A549 (cell line): Measurements from ENCODE around the gene SNTG2.

Experiments used
- CHD4 ChIP-seq: fragments of 200-600 bp; sonication (generic); IDR thresholded peaks from 2 replicates; pipeline ENCODE4 v1.6.1; 2016; ENCODE audit warnings: antibody characterized with exemption, mild to moderate bottlenecking, borderline replicate concordance
- EP300 ChIP-seq, 2 experiments: fragments of >200 bp; sonication (Bioruptor Twin); formaldehyde crosslinking; IDR thresholded peaks; 2 replicates in 1 of 2; 3 replicates in 1 of 2; pipeline ENCODE4 v1.6.1; 2016 to 2017
- POLR2A ChIP-seq: IDR thresholded peaks from 2 replicates; pipeline ENCODE4 v1.6.1; 2012; ENCODE audit warnings: mild to moderate bottlenecking, low read length
- RAD21 ChIP-seq, 2 experiments: fragments of >200 bp in 1 of 2; sonication (Bioruptor Twin) in 1 of 2; formaldehyde crosslinking in 1 of 2; IDR thresholded peaks in 1 of 2; conservative IDR thresholded peaks in 1 of 2; 2 replicates in 1 of 2; 3 replicates in 1 of 2; pipeline ENCODE4 v1.6.1; 2012 to 2018; ENCODE audit warnings: inconsistent platforms in 1 of 2
- TF ChIP-seq, protein P1 (sequence below): fragments of 200-600 bp; sonication (generic); IDR thresholded peaks from 2 replicates; pipeline ENCODE4 v1.6.1; 2016; ENCODE audit warnings: antibody characterized with exemption, mild to moderate bottlenecking, moderate library complexity
- TF ChIP-seq, protein P2 (sequence below): fragments of >200 bp; sonication (Bioruptor Twin); formaldehyde crosslinking; IDR thresholded peaks from 3 replicates; pipeline ENCODE4 v1.5.1; 2016

DNA sequence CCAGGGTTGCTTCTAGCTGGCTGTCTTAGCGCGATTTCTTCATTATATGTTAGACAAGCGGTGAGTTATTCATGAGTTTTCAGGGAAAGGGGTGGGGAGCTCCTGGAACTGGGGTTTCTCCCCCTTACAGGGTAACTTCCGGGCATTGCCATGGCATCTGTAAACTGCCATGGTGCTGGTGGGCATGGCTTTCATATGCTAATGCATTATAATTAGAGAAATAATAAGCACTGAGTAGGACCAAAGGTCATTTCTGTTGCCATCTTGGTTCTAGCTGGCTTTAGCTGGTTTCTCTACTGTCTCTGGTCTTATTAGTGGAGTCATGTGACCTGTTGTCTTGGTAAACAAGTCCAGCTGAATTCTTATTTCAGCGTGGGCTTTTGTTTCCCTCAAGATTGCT is 5.5 kb upstream of the SNTG2 start:
- TF ChIP-seq POLR2A, result no peak
- TF ChIP-seq, protein P1, sequence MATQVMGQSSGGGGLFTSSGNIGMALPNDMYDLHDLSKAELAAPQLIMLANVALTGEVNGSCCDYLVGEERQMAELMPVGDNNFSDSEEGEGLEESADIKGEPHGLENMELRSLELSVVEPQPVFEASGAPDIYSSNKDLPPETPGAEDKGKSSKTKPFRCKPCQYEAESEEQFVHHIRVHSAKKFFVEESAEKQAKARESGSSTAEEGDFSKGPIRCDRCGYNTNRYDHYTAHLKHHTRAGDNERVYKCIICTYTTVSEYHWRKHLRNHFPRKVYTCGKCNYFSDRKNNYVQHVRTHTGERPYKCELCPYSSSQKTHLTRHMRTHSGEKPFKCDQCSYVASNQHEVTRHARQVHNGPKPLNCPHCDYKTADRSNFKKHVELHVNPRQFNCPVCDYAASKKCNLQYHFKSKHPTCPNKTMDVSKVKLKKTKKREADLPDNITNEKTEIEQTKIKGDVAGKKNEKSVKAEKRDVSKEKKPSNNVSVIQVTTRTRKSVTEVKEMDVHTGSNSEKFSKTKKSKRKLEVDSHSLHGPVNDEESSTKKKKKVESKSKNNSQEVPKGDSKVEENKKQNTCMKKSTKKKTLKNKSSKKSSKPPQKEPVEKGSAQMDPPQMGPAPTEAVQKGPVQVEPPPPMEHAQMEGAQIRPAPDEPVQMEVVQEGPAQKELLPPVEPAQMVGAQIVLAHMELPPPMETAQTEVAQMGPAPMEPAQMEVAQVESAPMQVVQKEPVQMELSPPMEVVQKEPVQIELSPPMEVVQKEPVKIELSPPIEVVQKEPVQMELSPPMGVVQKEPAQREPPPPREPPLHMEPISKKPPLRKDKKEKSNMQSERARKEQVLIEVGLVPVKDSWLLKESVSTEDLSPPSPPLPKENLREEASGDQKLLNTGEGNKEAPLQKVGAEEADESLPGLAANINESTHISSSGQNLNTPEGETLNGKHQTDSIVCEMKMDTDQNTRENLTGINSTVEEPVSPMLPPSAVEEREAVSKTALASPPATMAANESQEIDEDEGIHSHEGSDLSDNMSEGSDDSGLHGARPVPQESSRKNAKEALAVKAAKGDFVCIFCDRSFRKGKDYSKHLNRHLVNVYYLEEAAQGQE, result no peak
- TF ChIP-seq, protein P2, sequence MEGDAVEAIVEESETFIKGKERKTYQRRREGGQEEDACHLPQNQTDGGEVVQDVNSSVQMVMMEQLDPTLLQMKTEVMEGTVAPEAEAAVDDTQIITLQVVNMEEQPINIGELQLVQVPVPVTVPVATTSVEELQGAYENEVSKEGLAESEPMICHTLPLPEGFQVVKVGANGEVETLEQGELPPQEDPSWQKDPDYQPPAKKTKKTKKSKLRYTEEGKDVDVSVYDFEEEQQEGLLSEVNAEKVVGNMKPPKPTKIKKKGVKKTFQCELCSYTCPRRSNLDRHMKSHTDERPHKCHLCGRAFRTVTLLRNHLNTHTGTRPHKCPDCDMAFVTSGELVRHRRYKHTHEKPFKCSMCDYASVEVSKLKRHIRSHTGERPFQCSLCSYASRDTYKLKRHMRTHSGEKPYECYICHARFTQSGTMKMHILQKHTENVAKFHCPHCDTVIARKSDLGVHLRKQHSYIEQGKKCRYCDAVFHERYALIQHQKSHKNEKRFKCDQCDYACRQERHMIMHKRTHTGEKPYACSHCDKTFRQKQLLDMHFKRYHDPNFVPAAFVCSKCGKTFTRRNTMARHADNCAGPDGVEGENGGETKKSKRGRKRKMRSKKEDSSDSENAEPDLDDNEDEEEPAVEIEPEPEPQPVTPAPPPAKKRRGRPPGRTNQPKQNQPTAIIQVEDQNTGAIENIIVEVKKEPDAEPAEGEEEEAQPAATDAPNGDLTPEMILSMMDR, result no peak
- no peak for TF ChIP-seq CHD4
- no peak for TF ChIP-seq EP300 (IDR thresholded peaks at IDR 0.05)
- no peak for TF ChIP-seq RAD21 (conservative IDR thresholded peaks at IDR 0.05 in 1 of 2, IDR thresholded peaks at IDR 0.05 in 1 of 2)
